ENCODE measurements around the gene GADD45GIP1. TPM values are rescaled to one million over a fixed set of nuclear protein-coding genes. Genes with fewer than 3 reads are reported as not detected.

GADD45GIP1 gene
- total RNA-seq, 1 experiment from 2014 or later = 39.6 TPM

DNA sequence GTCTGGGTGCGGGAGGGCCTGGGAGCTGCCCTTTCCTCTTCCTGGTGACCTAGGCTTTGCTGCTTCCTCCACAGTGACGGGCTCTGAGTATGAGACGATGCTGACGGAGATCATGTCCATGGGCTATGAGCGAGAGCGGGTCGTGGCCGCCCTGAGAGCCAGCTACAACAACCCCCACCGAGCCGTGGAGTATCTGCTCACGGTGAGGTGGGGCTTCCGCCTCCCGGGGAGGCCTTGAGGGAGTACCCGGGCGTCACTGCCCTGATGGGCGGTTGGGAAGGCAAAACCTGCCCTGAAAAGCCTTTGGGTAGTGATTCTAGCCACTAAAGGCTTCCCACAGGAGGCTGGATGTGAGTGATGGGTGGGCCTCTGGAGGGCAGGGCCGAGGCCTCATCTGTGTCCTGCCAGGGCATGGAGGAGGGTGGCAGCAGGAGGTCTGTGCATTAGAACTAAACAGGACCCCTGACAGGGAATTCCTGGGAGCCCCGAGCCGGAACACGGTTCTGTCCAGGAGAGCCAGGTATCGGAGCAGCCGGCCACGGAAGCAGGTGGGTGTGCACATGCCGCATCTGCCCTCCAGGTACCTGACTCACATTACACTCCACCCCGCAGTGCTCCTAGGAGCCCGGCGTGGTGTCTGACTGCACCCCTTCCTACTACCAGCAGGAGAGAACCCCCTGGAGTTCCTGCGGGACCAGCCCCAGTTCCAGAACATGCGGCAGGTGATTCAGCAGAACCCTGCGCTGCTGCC lies 8.2 kb downstream of the GADD45GIP1 start:
- no peak for DNase-seq (ENCODE audit: low read depth, low spot score)
- in situ Hi-C loops (cut with HindIII; ENCODE audit: low pct_unique_long_range_greater_than_20kb, low sequenced_read_pairs) = no loop called here

GRCh38 chr19:12947702-12948611 lies 9.1 kb downstream of the GADD45GIP1 start:
- DNase-seq (ENCODE audit: low read depth, low spot score) = no peak
- in situ Hi-C loops (cut with HindIII; ENCODE audit: low pct_unique_long_range_greater_than_20kb, low sequenced_read_pairs) = no loop called here

- in situ Hi-C loops (cut with HindIII; ENCODE audit: low pct_unique_long_range_greater_than_20kb, low sequenced_read_pairs) = no loop called here
- no peak for DNase-seq (ENCODE audit: low read depth, low spot score)
These were observed 10.1 kb downstream of the GADD45GIP1 start for GRCh38 chr19:12946731-12947496.

DNA sequence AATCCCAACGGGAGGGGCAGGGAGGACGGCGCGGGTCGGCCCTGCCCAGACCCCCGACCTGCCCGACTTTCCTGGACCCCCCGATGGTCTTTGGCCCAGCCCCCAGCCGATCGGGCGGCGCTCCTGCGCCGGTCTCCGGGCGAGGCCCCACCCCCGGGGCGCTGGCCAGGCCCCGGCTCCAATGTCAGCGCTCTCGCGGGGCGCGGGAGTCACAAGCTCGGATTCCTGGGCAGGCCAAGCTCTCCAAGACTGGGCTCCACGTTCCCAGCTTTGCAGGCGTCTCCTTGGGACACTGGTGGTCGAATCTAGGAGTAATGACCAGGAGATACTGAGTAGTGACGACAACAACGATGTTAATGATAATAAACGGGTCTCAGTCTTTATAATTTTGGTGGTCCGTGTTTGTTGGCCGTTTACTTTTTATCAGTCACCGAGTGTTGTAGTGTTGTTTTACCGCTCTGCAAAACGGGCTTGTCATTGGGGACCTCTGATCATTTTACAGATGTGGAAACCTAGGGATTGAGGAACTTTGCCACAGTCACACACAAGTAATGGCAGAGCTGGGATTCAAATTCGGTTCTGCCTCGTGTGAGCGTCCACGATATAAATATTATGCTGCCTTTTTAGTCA lies 10.8 kb downstream of the GADD45GIP1 start:
- in situ Hi-C loops (cut with HindIII; ENCODE audit: low pct_unique_long_range_greater_than_20kb, low sequenced_read_pairs) = no loop called here
- peak; percentile 61 for DNase-seq (ENCODE audit: low read depth, low spot score)

GRCh38 chr19:12945479-12946091 lies 11.4 kb downstream of the GADD45GIP1 start, which contains the start of gene RAD23A:
TSS of gene RAD23A (plus strand) at chr19:12945862. CDS start at chr19:12945949, 87 bp downstream.
- DNase-seq (ENCODE audit: low read depth, low spot score) = peak; percentile 96
- in situ Hi-C loops (cut with HindIII; ENCODE audit: low pct_unique_long_range_greater_than_20kb, low sequenced_read_pairs) = no loop called here

DNA sequence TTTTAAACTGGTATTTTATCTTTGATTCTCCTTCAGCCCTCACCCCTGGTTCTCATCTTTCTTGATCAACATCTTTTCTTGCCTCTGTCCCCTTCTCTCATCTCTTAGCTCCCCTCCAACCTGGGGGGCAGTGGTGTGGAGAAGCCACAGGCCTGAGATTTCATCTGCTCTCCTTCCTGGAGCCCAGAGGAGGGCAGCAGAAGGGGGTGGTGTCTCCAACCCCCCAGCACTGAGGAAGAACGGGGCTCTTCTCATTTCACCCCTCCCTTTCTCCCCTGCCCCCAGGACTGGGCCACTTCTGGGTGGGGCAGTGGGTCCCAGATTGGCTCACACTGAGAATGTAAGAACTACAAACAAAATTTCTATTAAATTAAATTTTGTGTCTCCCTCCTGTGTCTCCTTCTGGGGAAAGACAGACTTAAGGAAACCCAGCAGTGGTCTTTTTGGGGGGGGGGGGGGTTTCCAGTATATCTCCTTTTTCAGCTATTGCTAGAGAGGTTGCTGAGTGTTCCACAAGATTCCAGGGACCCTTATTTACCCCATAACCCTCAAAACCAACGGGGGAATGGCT lies 12.8 kb downstream of the GADD45GIP1 start:
- in situ Hi-C loops (cut with HindIII; ENCODE audit: low pct_unique_long_range_greater_than_20kb, low sequenced_read_pairs) = no loop called here
- no peak for DNase-seq (ENCODE audit: low read depth, low spot score)

GRCh38 chr19:12943437-12944044 lies 13.5 kb downstream of the GADD45GIP1 start:
- DNase-seq (ENCODE audit: low read depth, low spot score) = no peak
- in situ Hi-C loops (cut with HindIII; ENCODE audit: low pct_unique_long_range_greater_than_20kb, low sequenced_read_pairs) = no loop called here

- in situ Hi-C loops (cut with HindIII; ENCODE audit: low pct_unique_long_range_greater_than_20kb, low sequenced_read_pairs) = no loop called here
- DNase-seq (ENCODE audit: low read depth, low spot score) = no peak
These were observed 16.1 kb downstream of the GADD45GIP1 start for GRCh38 chr19:12940897-12941296.

- DNase-seq (ENCODE audit: low read depth, low spot score) = no peak
- in situ Hi-C loops (cut with HindIII; ENCODE audit: low pct_unique_long_range_greater_than_20kb, low sequenced_read_pairs) = no loop called here
These were observed 17.0 kb downstream of the GADD45GIP1 start for GRCh38 chr19:12939975-12940423.

DNA sequence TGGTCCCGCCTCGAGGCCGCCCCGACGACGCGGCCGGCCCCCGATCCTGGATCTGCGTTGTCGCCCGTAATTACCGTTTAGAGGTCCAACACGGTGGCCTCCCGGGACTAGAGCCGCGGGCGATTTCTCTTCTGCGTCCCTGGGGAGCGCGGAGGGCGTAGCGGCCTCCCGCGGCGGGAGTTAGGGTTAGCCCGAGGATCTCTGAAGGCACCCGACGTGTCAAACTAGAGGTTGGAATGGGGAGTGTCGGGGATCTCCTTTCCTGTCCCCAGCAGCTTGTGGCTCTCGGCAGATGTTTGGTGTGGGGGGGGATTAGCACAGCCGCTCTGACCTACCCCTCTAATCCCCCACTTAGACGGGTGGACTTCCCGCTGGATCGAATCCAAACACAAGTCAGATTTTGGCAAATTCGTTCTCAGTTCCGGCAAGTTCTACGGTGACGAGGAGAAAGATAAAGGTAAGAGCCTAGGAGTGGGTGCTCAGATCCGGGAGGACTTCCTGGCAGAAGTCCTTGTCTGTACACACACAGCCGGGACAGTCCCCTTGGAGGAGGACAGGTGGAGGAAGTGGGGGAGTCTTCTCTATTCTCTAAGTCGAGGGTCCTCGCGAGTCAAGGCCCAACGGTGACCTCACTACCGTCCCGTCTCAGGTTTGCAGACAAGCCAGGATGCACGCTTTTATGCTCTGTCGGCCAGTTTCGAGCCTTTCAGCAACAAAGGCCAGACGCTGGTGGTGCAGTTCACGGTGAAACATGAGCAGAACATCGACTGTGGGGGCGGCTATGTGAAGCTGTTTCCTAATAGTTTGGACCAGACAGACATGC lies 18.0 kb downstream of the GADD45GIP1 start:
- DNase-seq (ENCODE audit: low read depth, low spot score) = no peak
- in situ Hi-C loops (cut with HindIII; ENCODE audit: low pct_unique_long_range_greater_than_20kb, low sequenced_read_pairs) = no loop called here

- in situ Hi-C loops (cut with HindIII; ENCODE audit: low pct_unique_long_range_greater_than_20kb, low sequenced_read_pairs) = no loop called here
- peak; percentile 98 for DNase-seq (ENCODE audit: low read depth, low spot score)
These were observed 18.9 kb downstream of the GADD45GIP1 start, which contains the start of gene CALR for GRCh38 chr19:12937927-12938778. TSS of gene CALR (plus strand) at chr19:12938609. CDS start at chr19:12938680, 71 bp downstream.

- DNase-seq (ENCODE audit: low read depth, low spot score) = no peak
- in situ Hi-C loops (cut with HindIII; ENCODE audit: low pct_unique_long_range_greater_than_20kb, low sequenced_read_pairs) = no loop called here
These were observed 19.7 kb downstream of the GADD45GIP1 start for GRCh38 chr19:12937093-12937926.

GRCh38 chr19:12936582-12936981 lies 20.4 kb downstream of the GADD45GIP1 start:
- DNase-seq (ENCODE audit: low read depth, low spot score) = no peak
- in situ Hi-C loops (cut with HindIII; ENCODE audit: low pct_unique_long_range_greater_than_20kb, low sequenced_read_pairs) = no loop called here

DNA sequence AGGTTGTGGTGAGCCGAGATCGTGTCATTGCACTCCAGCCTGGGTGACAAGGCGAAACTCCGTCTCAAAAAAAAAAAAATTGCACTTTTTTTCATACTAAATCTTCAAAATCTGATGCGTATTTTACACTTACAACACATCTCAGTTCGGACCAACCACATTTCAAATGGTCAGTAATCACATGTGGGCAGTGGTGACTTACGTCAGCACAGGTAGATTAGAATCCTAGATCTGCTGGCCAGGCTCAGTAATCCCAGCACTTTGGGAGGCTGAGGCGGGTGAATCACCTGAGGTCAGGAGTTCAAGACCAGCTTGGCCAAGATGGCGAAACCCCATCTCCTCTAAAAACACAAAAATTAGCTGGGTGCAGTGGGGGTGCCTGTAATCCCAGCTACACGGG lies 22.0 kb downstream of the GADD45GIP1 start:
- in situ Hi-C loops (cut with HindIII; ENCODE audit: low pct_unique_long_range_greater_than_20kb, low sequenced_read_pairs) = no loop called here
- DNase-seq (ENCODE audit: low read depth, low spot score) = no peak
